HepG2 (cell line): Measurements from ENCODE around the gene OR1M1. TPM values are rescaled to one million over a fixed set of nuclear protein-coding genes. Genes with fewer than 3 reads are reported as not detected.

Experiments
- ATAC-seq: fragments of 200-7000 bp; cut with Tn5 transposase; 3 replicates; pipeline ENCODE4 v1.9.1; 2020; ENCODE audit warnings: mild to moderate bottlenecking, moderate library complexity
- BruUV-seq: library from RNA; stranded (reverse); fragments of 400-500 nt; replicated peaks from 2 replicates; lab custom pipeline; 2021; lab: Mats Ljungman, UMichigan
- CTCF ChIA-PET: fragments of 300-600 bp; formaldehyde crosslinking; extraction: SDS; loops from one replicate; lab custom pipeline; 2021; ENCODE audit warnings: low total read pairs, inconsistent platforms, low intra/inter-chr PET ratio; lab: Yijun Ruan, JAX
- POLR2A ChIA-PET: fragments of 350-600 bp; sonication (Branson Sonifier 250); formaldehyde crosslinking; loops from one replicate; lab custom pipeline; 2020; ENCODE audit warnings: antibody characterized with exemption, inconsistent platforms; lab: Yijun Ruan, JAX
- DNase-seq: peaks from one replicate; pipeline ENCODE4 v3.0.0-alpha.2; 2015; ENCODE audit warnings: low spot score
- FAIRE-seq: peaks from 3 replicates; lab custom pipeline; 2011; peaks lifted over from hg19 to GRCh38; lab: Jason Lieb, UNC
- H2AFZ ChIP-seq: one replicate; pipeline ENCODE4 v1.6.1; 2011; ENCODE audit warnings: low read length, inconsistent platforms
- H3K27ac ChIP-seq: fragments of 300-600 bp; 3 replicates; pipeline ENCODE4 v1.8.0; 2011; ENCODE audit warnings: mixed run types, mild to moderate bottlenecking, mixed read lengths, low read length, inconsistent platforms; ENCODE audit not compliant: insufficient read depth; ENCODE audit errors: extremely low read length
- H3K27me3 ChIP-seq, 2 experiments: fragments of 200-600 bp in 1 of 2; 2 replicates in 1 of 2; 3 replicates in 1 of 2; pipeline versions ENCODE4 v1.6.0 to v1.8.0; 2011; ENCODE audit warnings: low read length in 2 of 2, mild to moderate bottlenecking in 2 of 2, moderate library complexity in 2 of 2, inconsistent platforms in 1 of 2; ENCODE audit not compliant: insufficient read depth in 2 of 2, control insufficient read depth in 1 of 2
- H3K36me3 ChIP-seq, 2 experiments: fragments of 200-600 bp in 1 of 2; replicated peaks in 1 of 2; 2 replicates in 1 of 2; 3 replicates in 1 of 2; pipeline versions ENCODE4 v1.5.1 to v1.8.0; 2011; ENCODE audit warnings: low read length in 2 of 2, inconsistent platforms in 1 of 2; ENCODE audit not compliant: insufficient read depth in 2 of 2, control insufficient read depth in 1 of 2
- H3K4me1 ChIP-seq: 2 replicates; pipeline ENCODE4 v1.5.1; 2012; ENCODE audit warnings: low read length, inconsistent platforms; ENCODE audit not compliant: insufficient read depth
- H3K4me2 ChIP-seq: 2 replicates; pipeline ENCODE4 v1.6.0; 2011; ENCODE audit warnings: low read depth, low read length, inconsistent platforms
- H3K4me3 ChIP-seq, 3 experiments: fragments of 200-600 bp in 1 of 3; sonication (generic), shearing (Covaris generic) in 1 of 3; replicated peaks in 1 of 3; 2 replicates each; pipeline ENCODE4 v1.5.1; 2011 to 2016; ENCODE audit warnings: low read length in 3 of 3, inconsistent platforms in 2 of 3, low read depth in 2 of 3, mild to moderate bottlenecking in 2 of 3, control low read depth in 1 of 3, mixed read lengths in 1 of 3; ENCODE audit not compliant: insufficient read depth in 1 of 3
- H3K79me2 ChIP-seq: one replicate; pipeline ENCODE4 v1.6.1; 2011; ENCODE audit warnings: low read length, inconsistent platforms; ENCODE audit not compliant: insufficient read depth
- H3K9ac ChIP-seq: 2 replicates; pipeline ENCODE4 v1.6.0; 2011; ENCODE audit warnings: mild to moderate bottlenecking, low read depth, low read length, inconsistent platforms; ENCODE audit not compliant: insufficient read depth
- H3K9me3 ChIP-seq: 2 replicates; pipeline ENCODE4 v1.5.1; 2012; ENCODE audit warnings: mild to moderate bottlenecking, low read length
- H4K20me1 ChIP-seq: 2 replicates; pipeline ENCODE4 v1.6.0; 2011; ENCODE audit warnings: inconsistent platforms, mild to moderate bottlenecking, low read length, moderate library complexity; ENCODE audit not compliant: insufficient read depth
- ADNP ChIP-seq: sonication (generic); formaldehyde crosslinking; IDR thresholded peaks from 2 replicates; pipeline ENCODE4 v1.4.0; 2020; ENCODE audit warnings: missing genetic modification reagents
- DR1 ChIP-seq: sonication (generic); formaldehyde crosslinking; IDR thresholded peaks from 2 replicates; pipeline ENCODE4 v1.8.0; 2021; ENCODE audit warnings: mild to moderate bottlenecking, missing genetic modification reagents, inconsistent platforms
- FOXP1 ChIP-seq, 2 experiments: fragments of 450-650 bp in 1 of 2; IDR thresholded peaks; 2 replicates each; pipeline ENCODE4 v1.6.1; 2017 to 2018; ENCODE audit warnings: antibody characterized with exemption in 1 of 2
- HNF4G ChIP-seq, 2 experiments: sonication (generic) in 1 of 2; formaldehyde crosslinking in 1 of 2; IDR thresholded peaks; 2 replicates each; pipeline versions ENCODE4 v1.4.0 to v1.6.1; 2011 to 2020; ENCODE audit warnings: borderline replicate concordance in 2 of 2, low read depth in 2 of 2, mild to moderate bottlenecking in 2 of 2, low read length in 1 of 2, missing genetic modification reagents in 1 of 2, moderate library complexity in 1 of 2
- HNRNPH1 ChIP-seq: fragments of 200-400 bp; formaldehyde crosslinking; optimal IDR thresholded peaks from 2 replicates; pipeline ENCODE3; 2017; ENCODE audit warnings: mild to moderate bottlenecking, low read depth, low read length
- MAFG ChIP-seq: sonication (generic); formaldehyde crosslinking; IDR thresholded peaks from 2 replicates; pipeline ENCODE4 v1.5.1; 2020; ENCODE audit warnings: mild to moderate bottlenecking, missing genetic modification reagents
- RBFOX2 ChIP-seq: fragments of 200-400 bp; formaldehyde crosslinking; IDR thresholded peaks from 2 replicates; pipeline ENCODE4 v1.6.1; 2017; ENCODE audit warnings: low read depth, mild to moderate bottlenecking, low read length
- ZFP37 ChIP-seq: sonication (generic); formaldehyde crosslinking; IDR thresholded peaks from 2 replicates; pipeline ENCODE4 v1.4.0; 2020; ENCODE audit warnings: missing genetic modification reagents, borderline replicate concordance
- ZNF121 ChIP-seq: sonication (generic); formaldehyde crosslinking; IDR thresholded peaks from 2 replicates; pipeline ENCODE4 v1.5.0; 2020; ENCODE audit warnings: mild to moderate bottlenecking, missing genetic modification reagents
- ZNF20 ChIP-seq: sonication (generic); formaldehyde crosslinking; IDR thresholded peaks from 2 replicates; pipeline ENCODE4 v1.4.0; 2020; ENCODE audit warnings: mild to moderate bottlenecking, moderate library complexity, missing genetic modification reagents
- ZNF331 ChIP-seq: sonication (generic); formaldehyde crosslinking; IDR thresholded peaks from 2 replicates; pipeline ENCODE4 v1.4.0; 2020; ENCODE audit warnings: missing genetic modification reagents
- ZNF792 ChIP-seq: IDR thresholded peaks from 2 replicates; pipeline ENCODE4 v1.6.1; 2016
- ZSCAN12 ChIP-seq: sonication (generic); formaldehyde crosslinking; IDR thresholded peaks from 2 replicates; pipeline ENCODE4 v1.9.0; 2021; ENCODE audit warnings: mild to moderate bottlenecking, missing genetic modification reagents
- ZSCAN25 ChIP-seq: sonication (generic); formaldehyde crosslinking; IDR thresholded peaks from 2 replicates; pipeline ENCODE4 v1.8.0; 2022; ENCODE audit warnings: mild to moderate bottlenecking, missing genetic modification reagents
- WGBS: methylation state at CpG from one replicate; pipeline ENCODE4 v1.1.6; 2017; ENCODE audit warnings: low lambda C conversion rate; 5-methylcytosine and 5-hydroxymethylcytosine counted together
- in situ Hi-C: cut with HindIII; loops from 2 replicates; pipeline ENCODE4 v1.10.0; 2017; ENCODE audit warnings: low pct_unique_long_range_greater_than_20kb; ENCODE audit not compliant: extremely low pct_ligation_motif_present
- intact Hi-C: fragments of 100-400 bp; cut with micrococcal nuclease; formaldehyde crosslinking; loops from one replicate; pipeline ENCODE4 v1.10.0; 2022; ENCODE audit not compliant: unreplicated experiment
- polyA plus RNA-seq, 8 experiments: library from polyadenylated mRNA; depleted of rRNA in 3 of 8; stranded (reverse) in 7 of 8; unstranded in 1 of 8; fragments of >200 nt; fragmentation: Illumina TruSeq in 4 of 8; extraction: Trizol in 4 of 8; gene quantifications; 2 replicates each; pipeline versions ENCODE4 v1.2.1 to v1.2.3, GENCODE V29; 2011 to 2016; ENCODE audit warnings: low read depth in 4 of 8, missing spikeins in 1 of 8, mixed read lengths in 1 of 8; ENCODE audit not compliant: insufficient read depth in 1 of 8
- total RNA-seq, 5 experiments: library from RNA; depleted of rRNA; stranded (reverse); fragments of >200 nt; fragmentation: Illumina TruSeq; extraction: Trizol; gene quantifications; 2 replicates each; pipeline ENCODE4 v1.2.3, GENCODE V29; 2016; ENCODE audit warnings: low read depth in 1 of 5
- TF ChIP-seq, protein P1 (sequence below): fragments of 450-650 bp; IDR thresholded peaks from 2 replicates; pipeline ENCODE4 v1.6.1; 2017

Gene OR1M1
- total and polyA plus RNA-seq, 2 of the 13 experiments (the other 11 are each of a cell fraction or from before 2014, with no cell fraction given): not detected

DNA sequence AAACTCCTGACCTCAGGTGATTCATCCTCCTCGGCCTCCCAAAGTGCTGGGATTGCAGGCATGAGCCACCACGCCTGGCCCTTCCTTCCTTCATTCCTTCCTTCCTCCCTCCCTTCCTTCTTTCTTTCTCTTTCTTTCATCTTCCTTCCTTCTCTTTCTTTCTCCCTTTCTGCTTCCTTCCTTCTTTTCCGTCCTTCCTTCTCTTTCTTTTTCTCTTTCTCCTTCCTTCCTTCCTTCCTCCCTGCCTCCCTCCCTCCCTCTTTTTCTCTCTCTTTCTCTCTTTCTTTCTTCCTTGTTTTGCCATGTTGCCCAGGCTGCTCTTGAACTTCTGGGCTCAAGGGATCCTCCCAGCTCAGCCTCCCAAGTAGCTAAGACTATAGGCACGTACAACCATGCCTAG lies 40.2 kb upstream of the OR1M1 start:
- H3K9me3 ChIP-seq: no peaks in the 10 kb centered on the region
- H3K27me3 ChIP-seq: no peaks in the 10 kb centered on the region
- ATAC-seq (no peak), FAIRE-seq (no peak), DNase-seq (no peak)
- POLR2A ChIA-PET: no interaction called here
- H3K27ac ChIP-seq: no peak overlapping the region
- no peak overlapping the region for H3K9ac ChIP-seq
- H3K79me2 ChIP-seq: no peaks in the 10 kb centered on the region
- H3K4me1 ChIP-seq: no peaks in the 10 kb centered on the region
- no TSS peak for BruUV-seq
- 8% methylated on average over 4 of the region's 4 CpGs for WGBS
- no peaks in the 10 kb centered on the region for H4K20me1 ChIP-seq
- H3K4me3 ChIP-seq: no peak overlapping the region
- CTCF ChIA-PET: no interaction called here
- in situ Hi-C loops (no loop called here), intact Hi-C loops (no loop called here)
- TF ChIP-seq MAFG (CRISPR knock-in tag) (no peak), ADNP (CRISPR knock-in tag) (no peak), DR1 (CRISPR knock-in tag) (no peak), ZNF331 (no peak), ZFP37 (no peak), ZNF20 (no peak), FOXP1 (IDR thresholded peaks at IDR 0.05) (no peak), FOXP1 (CRISPR knock-in tag; IDR thresholded peaks at IDR 0.05) (no peak), HNRNPH1 (no peak), RBFOX2 (no peak), ZNF792 (CRISPR knock-in tag) (no peak), ZNF121 (CRISPR knock-in tag) (no peak), ZSCAN12 (CRISPR knock-in tag) (no peak), ZSCAN25 (CRISPR knock-in tag) (no peak), HNF4G (IDR thresholded peaks at IDR 0.05; ENCODE audit: borderline replicate concordance, low read depth, low read length) (no peak), HNF4G (CRISPR knock-in tag; IDR thresholded peaks at IDR 0.05; ENCODE audit: borderline replicate concordance, low read depth) (no peak)
- TF ChIP-seq, protein P1, sequence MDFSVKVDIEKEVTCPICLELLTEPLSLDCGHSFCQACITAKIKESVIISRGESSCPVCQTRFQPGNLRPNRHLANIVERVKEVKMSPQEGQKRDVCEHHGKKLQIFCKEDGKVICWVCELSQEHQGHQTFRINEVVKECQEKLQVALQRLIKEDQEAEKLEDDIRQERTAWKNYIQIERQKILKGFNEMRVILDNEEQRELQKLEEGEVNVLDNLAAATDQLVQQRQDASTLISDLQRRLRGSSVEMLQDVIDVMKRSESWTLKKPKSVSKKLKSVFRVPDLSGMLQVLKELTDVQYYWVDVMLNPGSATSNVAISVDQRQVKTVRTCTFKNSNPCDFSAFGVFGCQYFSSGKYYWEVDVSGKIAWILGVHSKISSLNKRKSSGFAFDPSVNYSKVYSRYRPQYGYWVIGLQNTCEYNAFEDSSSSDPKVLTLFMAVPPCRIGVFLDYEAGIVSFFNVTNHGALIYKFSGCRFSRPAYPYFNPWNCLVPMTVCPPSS: no peak
- no peak overlapping the region for H3K4me2 ChIP-seq
- H3K36me3 ChIP-seq: no peaks in the 10 kb centered on the region
- H2AFZ ChIP-seq: no peak overlapping the region
